ENCODE results near the gene BIRC6. TPM values are rescaled to one million over a fixed set of nuclear protein-coding genes. Genes with fewer than 3 reads are reported as not detected.

Gene BIRC6
- total and polyA plus RNA-seq, 2 of the 8 experiments (the other 6 are each of a cell fraction or from before 2014, with no cell fraction given), result 32.5 to 69.5 TPM

- H2AFZ ChIP-seq (ENCODE audit: low read length), result peak overlapping the region; percentile 22; the same call in 1 of the 2 replicates
- no peak overlapping the region for H3K23ac ChIP-seq (ENCODE audit: insufficient read length)
- H3K18ac ChIP-seq (ENCODE audit: extremely low read depth, low read length), result no peak overlapping the region
- ChIA-PET CTCF (ENCODE audit: partially characterized antibody) (interaction anchor here (0.8 to 2.3 kb wide), 2 partner anchors 11 to 24 kb away, joined by 4 to 7 read pairs; no protein-coding TSS in a partner anchor), POLR2A (ENCODE audit: partially characterized antibody) (interaction anchor here (2.0 kb wide), 1 partner anchor 71 kb away, joined by 5 read pairs; no protein-coding TSS in a partner anchor)
- H3K36me3 ChIP-seq (ENCODE audit: control insufficient read depth in 2 of 4, insufficient read depth in 4 of 4, low read length in 3 of 4), result peaks cover 0 to 6% (median 0%) of the 10 kb centered on the region in 4 experiments; a peak in 1 of 8 replicates
- peak overlapping the region in 1 of 4 experiments; percentile 87; a peak in 1 of 7 replicates for H3K9ac ChIP-seq (replicated peaks in 1 of 4; ENCODE audit: extremely low read depth in 1 of 4, low read depth in 3 of 4, low read length in 3 of 4)
- no peak overlapping the region for H4K8ac ChIP-seq (ENCODE audit: extremely low read depth, insufficient read depth, low read length)
- H2BK120ac ChIP-seq (replicated peaks; ENCODE audit: low read depth, low read length), result no peak overlapping the region
- peaks cover 0 to 4% of the 10 kb centered on the region in 2 experiments; a peak in 1 of 4 replicates for H3K79me2 ChIP-seq (ENCODE audit: control insufficient read depth in 1 of 2, insufficient read depth in 2 of 2, low read length in 2 of 2)
- no peak overlapping the region for H2BK15ac ChIP-seq (ENCODE audit: low read length)
- no peak overlapping the region for H4K5ac ChIP-seq (ENCODE audit: insufficient read length, low read depth, low read length)
- H3K27ac ChIP-seq (ENCODE audit: low read depth, low read length), result no peak overlapping the region
- TF ChIP-seq, protein P1, sequence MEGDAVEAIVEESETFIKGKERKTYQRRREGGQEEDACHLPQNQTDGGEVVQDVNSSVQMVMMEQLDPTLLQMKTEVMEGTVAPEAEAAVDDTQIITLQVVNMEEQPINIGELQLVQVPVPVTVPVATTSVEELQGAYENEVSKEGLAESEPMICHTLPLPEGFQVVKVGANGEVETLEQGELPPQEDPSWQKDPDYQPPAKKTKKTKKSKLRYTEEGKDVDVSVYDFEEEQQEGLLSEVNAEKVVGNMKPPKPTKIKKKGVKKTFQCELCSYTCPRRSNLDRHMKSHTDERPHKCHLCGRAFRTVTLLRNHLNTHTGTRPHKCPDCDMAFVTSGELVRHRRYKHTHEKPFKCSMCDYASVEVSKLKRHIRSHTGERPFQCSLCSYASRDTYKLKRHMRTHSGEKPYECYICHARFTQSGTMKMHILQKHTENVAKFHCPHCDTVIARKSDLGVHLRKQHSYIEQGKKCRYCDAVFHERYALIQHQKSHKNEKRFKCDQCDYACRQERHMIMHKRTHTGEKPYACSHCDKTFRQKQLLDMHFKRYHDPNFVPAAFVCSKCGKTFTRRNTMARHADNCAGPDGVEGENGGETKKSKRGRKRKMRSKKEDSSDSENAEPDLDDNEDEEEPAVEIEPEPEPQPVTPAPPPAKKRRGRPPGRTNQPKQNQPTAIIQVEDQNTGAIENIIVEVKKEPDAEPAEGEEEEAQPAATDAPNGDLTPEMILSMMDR (IDR thresholded peaks at IDR 0.05; ENCODE audit: control extremely low read depth in 1 of 3, insufficient read depth in 1 of 3, low read depth in 1 of 3, low read length in 3 of 3), result no peak
- TF ChIP-seq ZNF274 (IDR thresholded peaks at IDR 0.05; ENCODE audit: borderline replicate concordance, extremely low read depth, low read length) (no peak), JUN (IDR thresholded peaks at IDR 0.05; ENCODE audit: low read depth, low read length) (no peak), SP2 (IDR thresholded peaks at IDR 0.05; ENCODE audit: low read length) (no peak), NRF1 (IDR thresholded peaks at IDR 0.05; ENCODE audit: low read depth, low read length) (no peak), BRCA1 (IDR thresholded peaks at IDR 0.05; ENCODE audit: low read depth, low read length) (no peak), FOSL1 (IDR thresholded peaks at IDR 0.05; ENCODE audit: insufficient read depth, low read depth, low read length) (no peak), POLR2A (IDR thresholded peaks at IDR 0.05; ENCODE audit: control extremely low read depth in 1 of 2, low read depth in 2 of 2, low read length in 2 of 2) (no peak), BACH1 (IDR thresholded peaks at IDR 0.05; ENCODE audit: low read length) (no peak), KDM4A (IDR thresholded peaks at IDR 0.05; ENCODE audit: low read depth, low read length, severe bottlenecking) (no peak)
- H3K79me1 ChIP-seq (ENCODE audit: low read depth, low read length), result no peaks in the 10 kb centered on the region
- H3K14ac ChIP-seq (ENCODE audit: insufficient read length), result no peak overlapping the region
- no peaks in the 10 kb centered on the region for H3K9me3 ChIP-seq (ENCODE audit: insufficient read depth in 2 of 2, low read depth in 1 of 2, low read length in 1 of 2)
- peak in 1 of 2 experiments; percentile 47 for DNase-seq (ENCODE audit: low read depth in 1 of 2, low spot score in 2 of 2)
- no peak overlapping the region for H3K4ac ChIP-seq (replicated peaks; ENCODE audit: insufficient read length, low read depth, low read length)
- H2BK20ac ChIP-seq (ENCODE audit: low read length), result no peak overlapping the region
- no peaks in the 10 kb centered on the region for H4K20me1 ChIP-seq (replicated peaks in 1 of 2; ENCODE audit: control insufficient read depth in 1 of 2, insufficient read depth in 2 of 2, low read length in 2 of 2)
- H3K4me1 ChIP-seq (replicated peaks in 1 of 4; ENCODE audit: control insufficient read depth in 3 of 4, insufficient read depth in 4 of 4, low read length in 3 of 4), result no peaks in the 10 kb centered on the region; a peak in 1 of 7 replicates
- peaks cover 8% of the 10 kb centered on the region; the same call in 1 of the 2 replicates for H3K23me2 ChIP-seq (ENCODE audit: low read depth, low read length)
- FAIRE-seq, result no peak
- H2BK12ac ChIP-seq (ENCODE audit: low read depth, low read length), result no peak overlapping the region
- WGBS, 2 experiments (ENCODE audit: extremely low coverage in 1 of 2, insufficient coverage in 1 of 2, insufficient read length in 1 of 2, insufficient replicate concordance in 2 of 2, low coverage in 1 of 2, low lambda C conversion rate in 2 of 2, missing lambda C conversion rate in 1 of 2), result 67% methylated on average over 11 of the region's 13 CpGs; no CpG with 5 or more reads in 1 of the 2 experiments
- H3K4me2 ChIP-seq (ENCODE audit: insufficient read depth in 1 of 2, low read depth in 2 of 2, low read length in 2 of 2), result peak overlapping the region; percentile 92 to 95
- H3K56ac ChIP-seq (replicated peaks; ENCODE audit: insufficient read length, low read depth, low read length), result no peak overlapping the region
- no peak overlapping the region for H2BK5ac ChIP-seq (ENCODE audit: low read depth, low read length)
- no peak overlapping the region for H4K91ac ChIP-seq (replicated peaks; ENCODE audit: insufficient read length, low read length)
- no peaks in the 10 kb centered on the region for H3K27me3 ChIP-seq (replicated peaks in 1 of 4; ENCODE audit: control insufficient read depth in 3 of 4, extremely low read depth in 1 of 4, insufficient read depth in 3 of 4, low read length in 3 of 4)
- 0 out of 2 replicates have a peak overlapping the region, but pooled peaks have one; percentile 24 for H2AK5ac ChIP-seq (ENCODE audit: low read depth, low read length)
- H3K4me3 ChIP-seq (ENCODE audit: extremely low read depth in 1 of 4, insufficient read depth in 2 of 4, low read depth in 3 of 4, low read length in 4 of 4), result peak overlapping the region; percentile 91 to 97 (median 92)
These were observed 269.9 kb downstream of the BIRC6 start for GRCh38 chr2:32626639-32627221.

Measured in H1 (cell line).